ENCODE measurements around the gene TRIM23. TPM values are rescaled to one million over a fixed set of nuclear protein-coding genes. Genes with fewer than 3 reads are reported as not detected.

Gene TRIM23
- polyA plus RNA-seq, 1 donor: 13.4 TPM

DNA sequence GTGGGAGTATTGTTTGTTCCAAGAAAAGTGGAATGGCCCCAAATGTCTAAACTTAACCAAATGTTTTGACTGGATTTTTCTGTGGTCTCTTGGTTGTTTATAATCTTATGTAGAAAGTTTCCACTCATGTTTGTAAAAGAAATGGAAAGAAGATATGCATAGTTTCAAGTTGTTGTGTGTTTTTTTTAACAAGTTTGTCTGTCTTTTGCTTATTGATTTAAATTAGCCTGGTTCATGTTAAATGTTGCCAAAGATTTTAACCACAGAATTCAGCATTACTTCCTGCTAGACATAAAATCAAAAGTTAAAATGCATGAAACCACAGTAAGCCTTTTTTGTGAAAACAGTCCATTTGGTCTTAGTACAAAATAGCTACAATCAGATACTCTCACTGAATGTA lies 47.0 kb downstream of the TRIM23 start:
- DNase-seq: no peak
- peaks cover 42% of the 10 kb centered on the region for H3K36me3 ChIP-seq (ENCODE audit: control insufficient read depth, insufficient read depth, low read length)

DNA sequence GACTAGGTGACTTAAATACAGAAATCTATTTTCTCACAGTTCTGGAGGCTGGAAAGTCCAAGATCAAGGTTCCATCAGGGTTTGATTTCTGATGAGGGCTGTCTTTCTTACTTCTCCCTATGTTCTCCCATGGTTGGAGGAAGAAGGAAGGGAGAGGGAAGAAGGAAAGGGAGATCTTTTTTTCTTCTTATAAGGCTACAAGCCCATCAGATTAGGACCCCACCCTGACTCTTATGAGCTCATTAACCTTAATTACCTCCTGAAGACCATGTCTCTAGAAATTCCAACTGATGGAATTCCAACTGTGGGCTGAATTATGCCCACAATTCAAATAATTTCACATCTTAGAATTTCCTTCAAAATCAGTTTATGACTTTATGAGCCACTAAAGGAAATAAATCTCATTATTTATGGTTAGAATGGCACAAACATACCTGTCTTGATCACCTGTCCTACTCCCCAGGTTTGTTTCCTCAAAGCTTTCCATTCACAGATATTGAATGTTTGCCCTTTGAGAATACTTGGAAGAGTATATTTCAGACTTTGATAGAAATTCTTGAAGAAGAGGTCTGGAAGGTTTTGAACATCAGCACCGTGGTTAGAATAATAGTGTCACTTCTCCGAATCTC lies 53.4 kb downstream of the TRIM23 start:
- WGBS (ENCODE audit: insufficient coverage, low lambda C conversion rate): 100% methylated on average over 2 of the region's 2 CpGs
- H3K4me1 ChIP-seq (ENCODE audit: control insufficient read depth, insufficient read depth, low read length): no peaks in the 10 kb centered on the region
- H3K9me3 ChIP-seq (ENCODE audit: control insufficient read depth, low read depth, low read length): no peaks in the 10 kb centered on the region
- peaks cover 25% of the 10 kb centered on the region for H3K36me3 ChIP-seq (ENCODE audit: control insufficient read depth, insufficient read depth, low read length)
- no peak overlapping the region for H3K27ac ChIP-seq (ENCODE audit: low read length)
- H3K4me3 ChIP-seq (ENCODE audit: low read length): no peak overlapping the region
- H3K27me3 ChIP-seq (ENCODE audit: control insufficient read depth, insufficient read depth, low read length): no peaks in the 10 kb centered on the region
- DNase-seq: no peak

More for the DNA sequence above, 47.0 kb downstream of the TRIM23 start:
- Histone ChIP-seq H3K9me3 (ENCODE audit: control insufficient read depth, low read depth, low read length) (no peaks in the 10 kb centered on the region), H3K27me3 (ENCODE audit: control insufficient read depth, insufficient read depth, low read length) (no peaks in the 10 kb centered on the region), H3K4me3 (ENCODE audit: low read length) (no peak overlapping the region), H3K4me1 (ENCODE audit: control insufficient read depth, insufficient read depth, low read length) (no peaks in the 10 kb centered on the region), H3K27ac (ENCODE audit: low read length) (no peak overlapping the region)

GRCh38 chr5:65566505-65566904 lies 57.6 kb downstream of the TRIM23 start:
- 87% methylated on average over 5 of the region's 5 CpGs for WGBS (ENCODE audit: insufficient coverage, low lambda C conversion rate)
- Histone ChIP-seq H3K27ac (ENCODE audit: low read length) (no peak overlapping the region), H3K4me1 (ENCODE audit: control insufficient read depth, insufficient read depth, low read length) (peaks cover 7% of the 10 kb centered on the region), H3K4me3 (ENCODE audit: low read length) (no peak overlapping the region), H3K36me3 (ENCODE audit: control insufficient read depth, insufficient read depth, low read length) (peaks cover 5% of the 10 kb centered on the region), H3K9me3 (ENCODE audit: control insufficient read depth, low read depth, low read length) (no peaks in the 10 kb centered on the region), H3K27me3 (ENCODE audit: control insufficient read depth, insufficient read depth, low read length) (no peaks in the 10 kb centered on the region)
- DNase-seq: no peak

- Histone ChIP-seq H3K4me3 (ENCODE audit: low read length) (peak overlapping the region; percentile 75), H3K36me3 (ENCODE audit: control insufficient read depth, insufficient read depth, low read length) (no peaks in the 10 kb centered on the region), H3K9me3 (ENCODE audit: control insufficient read depth, low read depth, low read length) (no peaks in the 10 kb centered on the region), H3K27ac (ENCODE audit: low read length) (peak overlapping the region; percentile 85), H3K4me1 (ENCODE audit: control insufficient read depth, insufficient read depth, low read length) (peaks cover 7% of the 10 kb centered on the region), H3K27me3 (ENCODE audit: control insufficient read depth, insufficient read depth, low read length) (no peaks in the 10 kb centered on the region)
- 7% methylated on average over 3 of the region's 11 CpGs for WGBS (ENCODE audit: insufficient coverage, low lambda C conversion rate)
- no peak for DNase-seq
Measured at GRCh38 chr5:65563777-65564176, 60.4 kb downstream of the TRIM23 start.

- Histone ChIP-seq H3K27ac (ENCODE audit: low read length) (peak within 1 kb of the TSS; percentile 85), H3K36me3 (ENCODE audit: control insufficient read depth, insufficient read depth, low read length) (no peaks in the 10 kb centered on the region), H3K27me3 (ENCODE audit: control insufficient read depth, insufficient read depth, low read length) (no peaks in the 10 kb centered on the region), H3K4me1 (ENCODE audit: control insufficient read depth, insufficient read depth, low read length) (peaks cover 7% of the 10 kb centered on the region), H3K4me3 (ENCODE audit: low read length) (peak within 1 kb of the TSS; percentile 75), H3K9me3 (ENCODE audit: control insufficient read depth, low read depth, low read length) (no peaks in the 10 kb centered on the region)
- WGBS (ENCODE audit: insufficient coverage, low lambda C conversion rate): 0% methylated on average over 3 of the region's 54 CpGs
- DNase-seq: peak; percentile 94 to 95
Measured at GRCh38 chr5:65562731-65563701, 61.1 kb downstream of the TRIM23 start, which contains the start of the genes CENPK and PPWD1. CENPK (minus strand) TSS chr5:65563168; CDS start chr5:65554907, 8,261 bp downstream. PPWD1 (plus strand) TSS chr5:65563296; CDS start chr5:65563311, 15 bp downstream.

- H3K27me3 ChIP-seq (ENCODE audit: control insufficient read depth, insufficient read depth, low read length): no peaks in the 10 kb centered on the region
- 79% methylated on average over 2 of the region's 3 CpGs for WGBS (ENCODE audit: insufficient coverage, low lambda C conversion rate)
Measured at GRCh38 chr5:65556718-65557117, 67.4 kb downstream of the TRIM23 start.

GRCh38 chr5:65556181-65556580 lies 68.0 kb downstream of the TRIM23 start:
- H3K27ac ChIP-seq (ENCODE audit: low read length): no peak overlapping the region
- no peak overlapping the region for H3K4me3 ChIP-seq (ENCODE audit: low read length)
- WGBS (ENCODE audit: insufficient coverage, low lambda C conversion rate): 86% methylated on average over 1 of the region's 2 CpGs
- no peak for DNase-seq
- peaks cover 3% of the 10 kb centered on the region for H3K36me3 ChIP-seq (ENCODE audit: control insufficient read depth, insufficient read depth, low read length)
- H3K4me1 ChIP-seq (ENCODE audit: control insufficient read depth, insufficient read depth, low read length): no peaks in the 10 kb centered on the region
- no peaks in the 10 kb centered on the region for H3K27me3 ChIP-seq (ENCODE audit: control insufficient read depth, insufficient read depth, low read length)
- H3K9me3 ChIP-seq (ENCODE audit: control insufficient read depth, low read depth, low read length): no peaks in the 10 kb centered on the region

More at GRCh38 chr5:65556718-65557117, 67.4 kb downstream of the TRIM23 start:
- DNase-seq: no peak
- no peak overlapping the region for H3K27ac ChIP-seq (ENCODE audit: low read length)
- no peaks in the 10 kb centered on the region for H3K4me1 ChIP-seq (ENCODE audit: control insufficient read depth, insufficient read depth, low read length)
- H3K9me3 ChIP-seq (ENCODE audit: control insufficient read depth, low read depth, low read length): no peaks in the 10 kb centered on the region
- H3K4me3 ChIP-seq (ENCODE audit: low read length): no peak overlapping the region
- peaks cover 3% of the 10 kb centered on the region for H3K36me3 ChIP-seq (ENCODE audit: control insufficient read depth, insufficient read depth, low read length)

DNA sequence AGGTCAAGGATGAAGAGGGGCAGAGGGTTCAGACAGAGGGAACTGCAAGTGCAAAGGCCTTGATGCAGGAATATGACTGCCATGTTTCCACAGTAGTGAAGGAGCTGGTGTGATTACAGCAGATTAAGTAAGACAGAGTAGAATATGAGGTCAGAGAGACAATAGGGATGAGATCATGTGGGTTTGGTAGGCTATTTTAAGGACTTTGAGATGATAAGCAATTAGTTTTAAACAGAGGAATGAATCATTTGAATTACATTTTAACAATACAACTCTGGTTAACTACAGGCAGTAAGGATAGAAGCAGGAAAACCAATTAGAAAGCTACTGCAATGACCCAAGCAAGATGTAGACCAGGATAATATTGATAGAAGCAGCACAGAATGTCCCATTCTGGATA lies 68.8 kb downstream of the TRIM23 start:
- no peaks in the 10 kb centered on the region for H3K9me3 ChIP-seq (ENCODE audit: control insufficient read depth, low read depth, low read length)
- no peak overlapping the region for H3K27ac ChIP-seq (ENCODE audit: low read length)
- H3K27me3 ChIP-seq (ENCODE audit: control insufficient read depth, insufficient read depth, low read length): no peaks in the 10 kb centered on the region
- no peak overlapping the region for H3K4me3 ChIP-seq (ENCODE audit: low read length)
- no peak for DNase-seq
- peaks cover 3% of the 10 kb centered on the region for H3K36me3 ChIP-seq (ENCODE audit: control insufficient read depth, insufficient read depth, low read length)
- H3K4me1 ChIP-seq (ENCODE audit: control insufficient read depth, insufficient read depth, low read length): no peaks in the 10 kb centered on the region

GRCh38 chr5:65553941-65554340 lies 70.2 kb downstream of the TRIM23 start:
- Histone ChIP-seq H3K27me3 (ENCODE audit: control insufficient read depth, insufficient read depth, low read length) (no peaks in the 10 kb centered on the region), H3K4me3 (ENCODE audit: low read length) (no peak overlapping the region), H3K36me3 (ENCODE audit: control insufficient read depth, insufficient read depth, low read length) (peaks cover 7% of the 10 kb centered on the region), H3K4me1 (ENCODE audit: control insufficient read depth, insufficient read depth, low read length) (no peaks in the 10 kb centered on the region), H3K27ac (ENCODE audit: low read length) (no peak overlapping the region), H3K9me3 (ENCODE audit: control insufficient read depth, low read depth, low read length) (no peaks in the 10 kb centered on the region)
- DNase-seq: no peak
- no CpG with 5 or more reads among the region's 5 CpGs for WGBS (ENCODE audit: insufficient coverage, low lambda C conversion rate)

DNA sequence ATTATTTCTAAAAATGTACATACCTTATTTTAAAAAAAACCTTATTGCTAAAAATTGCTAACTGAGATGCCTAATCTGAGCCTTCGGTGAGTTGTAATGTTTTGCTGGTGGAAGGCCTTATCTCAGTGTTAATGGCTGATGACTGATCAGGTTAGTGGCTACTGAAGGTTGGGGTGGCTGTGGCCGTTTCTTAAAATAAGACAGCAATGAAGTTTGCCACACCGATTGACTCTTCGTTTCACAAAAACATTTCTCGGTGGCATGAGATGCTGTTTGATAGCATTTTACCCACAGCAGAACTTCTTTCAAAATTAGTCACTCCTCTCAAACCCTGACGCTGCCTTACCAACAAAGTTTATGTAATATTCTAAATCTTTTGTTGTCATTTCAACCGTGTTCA lies 75.9 kb downstream of the TRIM23 start:
- Histone ChIP-seq H3K27me3 (ENCODE audit: control insufficient read depth, insufficient read depth, low read length) (no peaks in the 10 kb centered on the region), H3K4me3 (ENCODE audit: low read length) (no peak overlapping the region), H3K27ac (ENCODE audit: low read length) (no peak overlapping the region), H3K36me3 (ENCODE audit: control insufficient read depth, insufficient read depth, low read length) (peaks cover 7% of the 10 kb centered on the region), H3K4me1 (ENCODE audit: control insufficient read depth, insufficient read depth, low read length) (no peaks in the 10 kb centered on the region), H3K9me3 (ENCODE audit: control insufficient read depth, low read depth, low read length) (no peaks in the 10 kb centered on the region)
- DNase-seq: no peak
- 100% methylated on average over 2 of the region's 7 CpGs for WGBS (ENCODE audit: insufficient coverage, low lambda C conversion rate)

Data from large intestine (tissue), 3 donors.